Measurements from ENCODE around the gene MARK3.
A peak's percentile ranks its signal among the peaks of the same experiment; 100 is the strongest.

The MARK3 gene

GRCh38 chr14:103433916-103434563 is 48.8 kb downstream of the MARK3 start:
- H3K4me1 Mint-ChIP-seq: peaks cover 9% of the 10 kb centered on the region
- no peaks in the 10 kb centered on the region for H3K9me3 Mint-ChIP-seq
- H3K27ac Mint-ChIP-seq: no peak overlapping the region
- H3K27me3 Mint-ChIP-seq: no peaks in the 10 kb centered on the region
- peaks cover 15% of the 10 kb centered on the region for H3K36me3 Mint-ChIP-seq
- H3K4me3 Mint-ChIP-seq: no peak overlapping the region
- ATAC-seq: no peak

GRCh38 chr14:103434868-103435442 is 49.7 kb downstream of the MARK3 start:
- Mint-ChIP-seq H3K27ac (no peak overlapping the region), H3K36me3 (peaks cover 24% of the 10 kb centered on the region), H3K4me3 (no peak overlapping the region), H3K4me1 (peaks cover 9% of the 10 kb centered on the region), H3K9me3 (no peaks in the 10 kb centered on the region), H3K27me3 (no peaks in the 10 kb centered on the region)
- no peak for ATAC-seq

- peaks cover 18% of the 10 kb centered on the region for H3K36me3 Mint-ChIP-seq
- H3K27ac Mint-ChIP-seq: no peak overlapping the region
- H3K4me3 Mint-ChIP-seq: no peak overlapping the region
- peaks cover 9% of the 10 kb centered on the region for H3K4me1 Mint-ChIP-seq
- no peaks in the 10 kb centered on the region for H3K9me3 Mint-ChIP-seq
- ATAC-seq: no peak
- no peaks in the 10 kb centered on the region for H3K27me3 Mint-ChIP-seq
Observed at GRCh38 chr14:103436533-103436932, 51.3 kb downstream of the MARK3 start.

GRCh38 chr14:103442288-103442687 is 57.1 kb downstream of the MARK3 start:
- Mint-ChIP-seq H3K4me3 (no peak overlapping the region), H3K4me1 (peaks cover 46% of the 10 kb centered on the region), H3K9me3 (no peaks in the 10 kb centered on the region), H3K27ac (peak overlapping the region; percentile 13), H3K36me3 (peaks cover 24% of the 10 kb centered on the region), H3K27me3 (no peaks in the 10 kb centered on the region)
- no peak for ATAC-seq

GRCh38 chr14:103443111-103443510 is 57.9 kb downstream of the MARK3 start:
- Mint-ChIP-seq H3K27ac (no peak overlapping the region), H3K36me3 (peaks cover 24% of the 10 kb centered on the region), H3K9me3 (no peaks in the 10 kb centered on the region), H3K27me3 (no peaks in the 10 kb centered on the region), H3K4me1 (peaks cover 54% of the 10 kb centered on the region), H3K4me3 (no peak overlapping the region)
- no peak for ATAC-seq

- H3K27ac Mint-ChIP-seq: no peak overlapping the region
Observed at GRCh38 chr14:103444837-103445524, 59.8 kb downstream of the MARK3 start.

GRCh38 chr14:103445806-103446205 is 60.6 kb downstream of the MARK3 start:
- H3K27ac Mint-ChIP-seq: no peak overlapping the region
- no peaks in the 10 kb centered on the region for H3K27me3 Mint-ChIP-seq
- no peak overlapping the region for H3K4me3 Mint-ChIP-seq
- peaks cover 50% of the 10 kb centered on the region for H3K4me1 Mint-ChIP-seq
- H3K36me3 Mint-ChIP-seq: peaks cover 10% of the 10 kb centered on the region
- no peaks in the 10 kb centered on the region for H3K9me3 Mint-ChIP-seq
- ATAC-seq: no peak

More at GRCh38 chr14:103444837-103445524, 59.8 kb downstream of the MARK3 start:
- Mint-ChIP-seq H3K36me3 (peaks cover 13% of the 10 kb centered on the region), H3K4me1 (peaks cover 50% of the 10 kb centered on the region), H3K4me3 (no peak overlapping the region), H3K9me3 (no peaks in the 10 kb centered on the region), H3K27me3 (no peaks in the 10 kb centered on the region)
- ATAC-seq: no peak

- peaks cover 42% of the 10 kb centered on the region for H3K4me1 Mint-ChIP-seq
- H3K9me3 Mint-ChIP-seq: no peaks in the 10 kb centered on the region
- ATAC-seq: no peak
- H3K4me3 Mint-ChIP-seq: no peak overlapping the region
- H3K36me3 Mint-ChIP-seq: peaks cover 25% of the 10 kb centered on the region
- H3K27ac Mint-ChIP-seq: peak overlapping the region; percentile 17
- no peaks in the 10 kb centered on the region for H3K27me3 Mint-ChIP-seq
Observed at GRCh38 chr14:103448097-103448496, 62.9 kb downstream of the MARK3 start.

- H3K27me3 Mint-ChIP-seq: no peaks in the 10 kb centered on the region
- peaks cover 31% of the 10 kb centered on the region for H3K4me1 Mint-ChIP-seq
- H3K36me3 Mint-ChIP-seq: peaks cover 15% of the 10 kb centered on the region
- H3K27ac Mint-ChIP-seq: no peak overlapping the region
- no peak for ATAC-seq
- H3K9me3 Mint-ChIP-seq: no peaks in the 10 kb centered on the region
- H3K4me3 Mint-ChIP-seq: no peak overlapping the region
Observed at GRCh38 chr14:103449634-103450161, 64.5 kb downstream of the MARK3 start.

- no peak for ATAC-seq
- H3K9me3 Mint-ChIP-seq: no peaks in the 10 kb centered on the region
- peaks cover 15% of the 10 kb centered on the region for H3K36me3 Mint-ChIP-seq
- H3K27ac Mint-ChIP-seq: no peak overlapping the region
- H3K27me3 Mint-ChIP-seq: no peaks in the 10 kb centered on the region
- H3K4me3 Mint-ChIP-seq: no peak overlapping the region
- peaks cover 27% of the 10 kb centered on the region for H3K4me1 Mint-ChIP-seq
Observed at GRCh38 chr14:103450416-103450815, 65.2 kb downstream of the MARK3 start.

- H3K4me1 Mint-ChIP-seq: peaks cover 17% of the 10 kb centered on the region
- H3K27me3 Mint-ChIP-seq: no peaks in the 10 kb centered on the region
- peaks cover 20% of the 10 kb centered on the region for H3K36me3 Mint-ChIP-seq
- no peak overlapping the region for H3K4me3 Mint-ChIP-seq
- H3K27ac Mint-ChIP-seq: no peak overlapping the region
- H3K9me3 Mint-ChIP-seq: no peaks in the 10 kb centered on the region
- no peak for ATAC-seq
Observed at GRCh38 chr14:103451401-103451800, 66.2 kb downstream of the MARK3 start.

- Mint-ChIP-seq H3K4me1 (no peaks in the 10 kb centered on the region), H3K36me3 (peaks cover 27% of the 10 kb centered on the region), H3K27me3 (no peaks in the 10 kb centered on the region), H3K27ac (no peak overlapping the region), H3K9me3 (no peaks in the 10 kb centered on the region), H3K4me3 (no peak overlapping the region)
- ATAC-seq: no peak
Observed at GRCh38 chr14:103453791-103454190, 68.6 kb downstream of the MARK3 start.

- Mint-ChIP-seq H3K36me3 (peaks cover 25% of the 10 kb centered on the region), H3K27ac (no peak overlapping the region), H3K9me3 (no peaks in the 10 kb centered on the region), H3K27me3 (no peaks in the 10 kb centered on the region), H3K4me1 (no peaks in the 10 kb centered on the region), H3K4me3 (no peak overlapping the region)
- no peak for ATAC-seq
Observed at GRCh38 chr14:103456167-103456835, 71.1 kb downstream of the MARK3 start.

GRCh38 chr14:103460415-103460814 is 75.2 kb downstream of the MARK3 start:
- no peak overlapping the region for H3K27ac Mint-ChIP-seq
- H3K36me3 Mint-ChIP-seq: peaks cover 37% of the 10 kb centered on the region
- ATAC-seq: no peak
- H3K4me3 Mint-ChIP-seq: no peak overlapping the region
- no peaks in the 10 kb centered on the region for H3K4me1 Mint-ChIP-seq
- H3K27me3 Mint-ChIP-seq: no peaks in the 10 kb centered on the region
- H3K9me3 Mint-ChIP-seq: no peaks in the 10 kb centered on the region

- H3K27ac Mint-ChIP-seq: no peak overlapping the region
- H3K36me3 Mint-ChIP-seq: peaks cover 34% of the 10 kb centered on the region
- H3K4me3 Mint-ChIP-seq: no peak overlapping the region
- ATAC-seq: no peak
- H3K27me3 Mint-ChIP-seq: no peaks in the 10 kb centered on the region
- H3K9me3 Mint-ChIP-seq: no peaks in the 10 kb centered on the region
- no peaks in the 10 kb centered on the region for H3K4me1 Mint-ChIP-seq
Observed at GRCh38 chr14:103463149-103463548, 77.9 kb downstream of the MARK3 start.
